ENCODE data around the gene FOXP2.
"Not testable (repeated sequence)": the region's sequence is repeated elsewhere in the genome, so short reads cannot be mapped to it uniquely, and the experiment has no call there.

Gene FOXP2

GRCh38 chr7:114575098-114575497 is 160.5 kb downstream of the FOXP2 start:
- no peak for DNase-seq (ENCODE audit: low read depth in 4 of 4, low spot score in 1 of 4)

GRCh38 chr7:114580963-114581362 is 166.3 kb downstream of the FOXP2 start:
- DNase-seq (ENCODE audit: low read depth in 4 of 4, low spot score in 1 of 4) = not testable (repeated sequence)

- no peak for DNase-seq (ENCODE audit: low read depth in 4 of 4, low spot score in 1 of 4)
Observed at GRCh38 chr7:114588506-114588905, 173.9 kb downstream of the FOXP2 start.

- DNase-seq (ENCODE audit: low read depth in 4 of 4, low spot score in 1 of 4) = no peak
Observed at GRCh38 chr7:114589436-114589835, 174.8 kb downstream of the FOXP2 start.

GRCh38 chr7:114590298-114590697 is 175.7 kb downstream of the FOXP2 start:
- no peak for DNase-seq (ENCODE audit: low read depth in 4 of 4, low spot score in 1 of 4)

GRCh38 chr7:114598946-114599345 is 184.3 kb downstream of the FOXP2 start:
- DNase-seq (ENCODE audit: low read depth in 4 of 4, low spot score in 1 of 4) = no peak

- DNase-seq (ENCODE audit: low read depth in 4 of 4, low spot score in 1 of 4) = no peak
Observed at GRCh38 chr7:114606100-114606499, 191.5 kb downstream of the FOXP2 start.

- not testable (repeated sequence) for DNase-seq (ENCODE audit: low read depth in 4 of 4, low spot score in 1 of 4)
Observed at GRCh38 chr7:114608822-114609221, 194.2 kb downstream of the FOXP2 start.

- no peak for DNase-seq (ENCODE audit: low read depth in 4 of 4, low spot score in 1 of 4)
Observed at GRCh38 chr7:114620208-114620607, 205.6 kb downstream of the FOXP2 start.

GRCh38 chr7:114622221-114622620 is 207.6 kb downstream of the FOXP2 start:
- no peak for DNase-seq (ENCODE audit: low read depth in 4 of 4, low spot score in 1 of 4)

- no peak for DNase-seq (ENCODE audit: low read depth in 4 of 4, low spot score in 1 of 4)
Observed at GRCh38 chr7:114623146-114623545, 208.5 kb downstream of the FOXP2 start.

GRCh38 chr7:114627231-114627630 is 212.6 kb downstream of the FOXP2 start:
- no peak for DNase-seq (ENCODE audit: low read depth in 4 of 4, low spot score in 1 of 4)

GRCh38 chr7:114628362-114628761 is 213.7 kb downstream of the FOXP2 start:
- no peak for DNase-seq (ENCODE audit: low read depth in 4 of 4, low spot score in 1 of 4)

- no peak for DNase-seq (ENCODE audit: low read depth in 4 of 4, low spot score in 1 of 4)
Observed at GRCh38 chr7:114629762-114630161, 215.1 kb downstream of the FOXP2 start.

- no peak for DNase-seq (ENCODE audit: low read depth in 4 of 4, low spot score in 1 of 4)
Observed at GRCh38 chr7:114630201-114630990, 215.8 kb downstream of the FOXP2 start.

GRCh38 chr7:114631249-114631822 is 216.7 kb downstream of the FOXP2 start:
- no peak for DNase-seq (ENCODE audit: low read depth in 4 of 4, low spot score in 1 of 4)

GRCh38 chr7:114639451-114639850 is 224.8 kb downstream of the FOXP2 start:
- DNase-seq (ENCODE audit: low read depth in 4 of 4, low spot score in 1 of 4) = no peak

GRCh38 chr7:114644455-114644854 is 229.8 kb downstream of the FOXP2 start:
- no peak for DNase-seq (ENCODE audit: low read depth in 4 of 4, low spot score in 1 of 4)

- no peak for DNase-seq (ENCODE audit: low read depth in 4 of 4, low spot score in 1 of 4)
Observed at GRCh38 chr7:114645451-114645850, 230.8 kb downstream of the FOXP2 start.

GRCh38 chr7:114647518-114647917 is 232.9 kb downstream of the FOXP2 start:
- DNase-seq (ENCODE audit: low read depth in 4 of 4, low spot score in 1 of 4) = no peak

GRCh38 chr7:114648117-114648516 is 233.5 kb downstream of the FOXP2 start:
- DNase-seq (ENCODE audit: low read depth in 4 of 4, low spot score in 1 of 4) = no peak

- no peak for DNase-seq (ENCODE audit: low read depth in 4 of 4, low spot score in 1 of 4)
Observed at GRCh38 chr7:114648680-114649079, 234.1 kb downstream of the FOXP2 start.

- no peak for DNase-seq (ENCODE audit: low read depth in 4 of 4, low spot score in 1 of 4)
Observed at GRCh38 chr7:114649689-114650088, 235.1 kb downstream of the FOXP2 start.

All from stimulated activated CD4-positive, alpha-beta T cell treated with anti-CD3 and anti-CD28 coated beads, Interleukin-1b, Interleukin-23, amount 100 ng/mL, for 24 hours (primary cell).